H9 (cell line): Measurements from ENCODE around the gene CUBN. TPM values are rescaled to one million over a fixed set of nuclear protein-coding genes. Genes with fewer than 3 reads are reported as not detected.

Experiments used
- DNase-seq: peaks from one replicate; pipeline ENCODE4 v3.0.0-alpha.2; 2017
- H2AFZ ChIP-seq: one replicate; pipeline ENCODE4 v1.6.1; 2013; ENCODE audit warnings: mild to moderate bottlenecking, low read length, control low read depth, moderate library complexity
- H2AK5ac ChIP-seq: 2 replicates; pipeline ENCODE4 v1.6.1; 2013; ENCODE audit warnings: low read length, control low read depth, mixed read lengths; ENCODE audit not compliant: insufficient read length
- H2BK120ac ChIP-seq: one replicate; pipeline ENCODE4 v1.6.1; 2013; ENCODE audit warnings: low read depth, mild to moderate bottlenecking, low read length, control low read depth, inconsistent platforms; ENCODE audit not compliant: poor library complexity, severe bottlenecking
- H2BK12ac ChIP-seq: 2 replicates; pipeline ENCODE4 v1.6.1; 2013; ENCODE audit warnings: low read length, control low read depth, mixed read lengths, low read depth; ENCODE audit not compliant: insufficient read length
- H2BK15ac ChIP-seq: 2 replicates; pipeline ENCODE4 v1.6.1; 2013; ENCODE audit warnings: low read depth, low read length, control low read depth
- H2BK20ac ChIP-seq: one replicate; pipeline ENCODE4 v1.6.1; 2013; ENCODE audit warnings: low read depth, mild to moderate bottlenecking, low read length, control low read depth, inconsistent platforms; ENCODE audit not compliant: poor library complexity, severe bottlenecking
- H2BK5ac ChIP-seq: 2 replicates; pipeline ENCODE4 v1.6.1; 2013; ENCODE audit warnings: low read length, control low read depth, mixed read lengths; ENCODE audit not compliant: insufficient read length
- H3K14ac ChIP-seq: 2 replicates; pipeline ENCODE4 v1.6.1; 2013; ENCODE audit warnings: low read length, control low read depth; ENCODE audit not compliant: insufficient read depth
- H3K18ac ChIP-seq: 2 replicates; pipeline ENCODE4 v1.6.1; 2013; ENCODE audit warnings: low read depth, mild to moderate bottlenecking, mixed read lengths, low read length, control low read depth; ENCODE audit not compliant: insufficient read length
- H3K23ac ChIP-seq: 2 replicates; pipeline ENCODE4 v1.6.1; 2013; ENCODE audit warnings: low read length, control low read depth, mixed read lengths, low read depth; ENCODE audit not compliant: insufficient read length
- H3K23me2 ChIP-seq: 2 replicates; pipeline ENCODE4 v1.6.1; 2013; ENCODE audit warnings: low read depth, mild to moderate bottlenecking, mixed read lengths, low read length, control low read depth; ENCODE audit not compliant: insufficient read length, poor library complexity, severe bottlenecking
- H3K27ac ChIP-seq: 2 replicates; pipeline ENCODE4 v1.5.1; 2013; ENCODE audit warnings: low read length, control low read depth, mixed read lengths, low read depth; ENCODE audit not compliant: insufficient read length
- H3K27me3 ChIP-seq: 2 replicates; pipeline ENCODE4 v1.6.1; 2013; ENCODE audit warnings: low read length, control low read depth, inconsistent platforms; ENCODE audit not compliant: insufficient read depth
- H3K4ac ChIP-seq: 2 replicates; pipeline ENCODE4 v1.6.1; 2013; ENCODE audit warnings: low read depth, mild to moderate bottlenecking, control low read depth, inconsistent platforms, low read length, moderate library complexity
- H3K4me1 ChIP-seq: 2 replicates; pipeline ENCODE4 v1.6.1; 2013; ENCODE audit warnings: low read length, control low read depth, inconsistent platforms; ENCODE audit not compliant: insufficient read depth
- H3K4me2 ChIP-seq: 2 replicates; pipeline ENCODE4 v1.6.1; 2013; ENCODE audit warnings: low read length, control low read depth, mixed read lengths; ENCODE audit not compliant: insufficient read length, insufficient read depth
- H3K56ac ChIP-seq: 2 replicates; pipeline ENCODE4 v1.6.1; 2013; ENCODE audit warnings: low read depth, mild to moderate bottlenecking, mixed read lengths, low read length, control low read depth; ENCODE audit not compliant: insufficient read length
- H3K79me1 ChIP-seq: 2 replicates; pipeline ENCODE4 v1.6.1; 2013; ENCODE audit warnings: low read depth, mild to moderate bottlenecking, moderate library complexity, low read length, control low read depth, inconsistent platforms; ENCODE audit not compliant: insufficient read depth, poor library complexity, severe bottlenecking
- H3K79me2 ChIP-seq: 2 replicates; pipeline ENCODE4 v1.6.1; 2013; ENCODE audit warnings: low read length, control low read depth, inconsistent platforms; ENCODE audit not compliant: insufficient read depth
- H3K9ac ChIP-seq: 2 replicates; pipeline ENCODE4 v1.6.1; 2013; ENCODE audit warnings: low read length, control low read depth, mixed read lengths; ENCODE audit not compliant: insufficient read length; ENCODE audit errors: extremely low read depth
- H3K9me3 ChIP-seq: one replicate; pipeline ENCODE4 v1.6.1; 2013; ENCODE audit warnings: low read depth, low read length, inconsistent platforms; ENCODE audit not compliant: control insufficient read depth
- H3T11ph ChIP-seq: one replicate; pipeline ENCODE4 v1.6.1; 2013; ENCODE audit warnings: mild to moderate bottlenecking, low read length, control low read depth, inconsistent platforms
- H4K20me1 ChIP-seq: one replicate; pipeline ENCODE4 v1.6.1; 2013; ENCODE audit not compliant: control insufficient read depth, insufficient read length, insufficient read depth
- H4K5ac ChIP-seq: 2 replicates; pipeline ENCODE4 v1.6.1; 2013; ENCODE audit warnings: low read depth, mild to moderate bottlenecking, mixed read lengths, low read length, control low read depth; ENCODE audit not compliant: insufficient read length
- H4K8ac ChIP-seq: replicated peaks from 2 replicates; pipeline ENCODE4 v1.6.1; 2013; ENCODE audit warnings: low read length, control low read depth, mixed read lengths, low read depth; ENCODE audit not compliant: insufficient read length
- H4K91ac ChIP-seq: 2 replicates; pipeline ENCODE4 v1.6.1; 2013; ENCODE audit warnings: low read depth, mild to moderate bottlenecking, moderate library complexity, mixed read lengths, low read length, control low read depth; ENCODE audit not compliant: insufficient read length
- H3K27ac Mint-ChIP-seq, 3 experiments: 2 replicates in 2 of 3; 3 replicates in 1 of 3; pipeline ENCODE4 v1.8.0; 2020 to 2021; ENCODE audit warnings: mixed read lengths in 3 of 3, mild to moderate bottlenecking in 1 of 3, moderate library complexity in 1 of 3
- H3K27me3 Mint-ChIP-seq: 2 replicates; pipeline ENCODE4 v1.8.0; 2021; ENCODE audit warnings: low read depth, mild to moderate bottlenecking, moderate library complexity, mixed read lengths
- H3K36me3 Mint-ChIP-seq, 3 experiments: 2 replicates in 2 of 3; 3 replicates in 1 of 3; pipeline ENCODE4 v1.8.0; 2020 to 2021; ENCODE audit warnings: low read depth in 3 of 3, mixed read lengths in 3 of 3; ENCODE audit not compliant: insufficient read depth in 1 of 3
- H3K4me1 Mint-ChIP-seq, 2 experiments: 2 replicates each; pipeline ENCODE4 v1.8.0; 2020; ENCODE audit warnings: mixed read lengths in 2 of 2
- H3K4me3 Mint-ChIP-seq, 2 experiments: 2 replicates in 1 of 2; 3 replicates in 1 of 2; pipeline ENCODE4 v1.8.0; 2020 to 2021; ENCODE audit warnings: mild to moderate bottlenecking in 2 of 2, mixed read lengths in 2 of 2, moderate library complexity in 1 of 2
- H3K9me3 Mint-ChIP-seq, 2 experiments: 2 replicates in 1 of 2; 3 replicates in 1 of 2; pipeline ENCODE4 v1.8.0; 2020; ENCODE audit warnings: mild to moderate bottlenecking in 2 of 2, mixed read lengths in 2 of 2, moderate library complexity in 1 of 2
- CTCF ChIP-seq: fragments of 200-600 bp; sonication (generic); conservative IDR thresholded peaks from 3 replicates; pipeline ENCODE4 v1.8.0; 2021; ENCODE audit warnings: antibody characterized with exemption, mild to moderate bottlenecking
- WGBS: extraction: QIAGEN DNeasy Blood & Tissue Kit; methylation state at CpG from one replicate; pipeline ENCODE4 v1.1.7; 2013; ENCODE audit warnings: missing lambda C conversion rate, low lambda C conversion rate, mixed read lengths; ENCODE audit not compliant: insufficient read length; ENCODE audit errors: extremely low coverage; 5-methylcytosine and 5-hydroxymethylcytosine counted together
- total RNA-seq: library from RNA; stranded (reverse); gene quantifications from 2 replicates; pipeline ENCODE4 v1.2.1, GENCODE V29; 2021

Gene CUBN
- total RNA-seq, 1 experiment from 2014 or later: 0.26 TPM

GRCh38 chr10:16886031-16886430, 243.6 kb downstream of the CUBN start:
- no peaks in the 10 kb centered on the region for H3K9me3 ChIP-seq
- no peak overlapping the region for H3K4me2 ChIP-seq
- no peak overlapping the region for H2BK120ac ChIP-seq
- WGBS: no CpG with 5 or more reads among the region's 2 CpGs
- no peak overlapping the region for H2AFZ ChIP-seq
- no peak overlapping the region for H3K23ac ChIP-seq
- Mint-ChIP-seq H3K27me3 (no peaks in the 10 kb centered on the region; the same call in 1 of the 2 replicates), H3K27ac (no peak overlapping the region), H3K4me1 (peaks cover 8 to 11% of the 10 kb centered on the region in 2 experiments), H3K4me3 (no peak overlapping the region), H3K9me3 (no peaks in the 10 kb centered on the region; a peak in 1 of 5 replicates), H3K36me3 (no peaks in the 10 kb centered on the region)
- H3K27me3 ChIP-seq: no peaks in the 10 kb centered on the region
- no peak overlapping the region for H2BK20ac ChIP-seq
- H3T11ph ChIP-seq: no peak overlapping the region
- H4K20me1 ChIP-seq: no peaks in the 10 kb centered on the region
- no peak overlapping the region for H4K5ac ChIP-seq
- H3K18ac ChIP-seq: no peak overlapping the region
- no peak overlapping the region for H2BK5ac ChIP-seq
- no peak overlapping the region for H3K9ac ChIP-seq
- no peaks in the 10 kb centered on the region for H3K79me2 ChIP-seq
- no peaks in the 10 kb centered on the region for H3K23me2 ChIP-seq
- no peaks in the 10 kb centered on the region for H3K4me1 ChIP-seq
- no peak for TF ChIP-seq CTCF
- H3K14ac ChIP-seq: no peak overlapping the region
- no peak overlapping the region for H3K4ac ChIP-seq
- H2BK12ac ChIP-seq: no peak overlapping the region
- no peak overlapping the region for H2AK5ac ChIP-seq
- H4K91ac ChIP-seq: no peak overlapping the region
- no peak overlapping the region for H3K56ac ChIP-seq
- no peak overlapping the region for H2BK15ac ChIP-seq
- no peak overlapping the region for H3K27ac ChIP-seq
- H4K8ac ChIP-seq: no peak overlapping the region
- no peak for DNase-seq
- no peaks in the 10 kb centered on the region for H3K79me1 ChIP-seq
